GF-D8 (cell line): ENCODE data around the gene KCNK13.
"Not testable (repeated sequence)": the region's sequence is repeated elsewhere in the genome, so short reads cannot be mapped to it uniquely, and the experiment has no call there.

Experiments used
- DNase-seq: peaks from one replicate; lab custom pipeline; 2025; lab: John Stamatoyannopoulos, UW

Gene KCNK13

DNA sequence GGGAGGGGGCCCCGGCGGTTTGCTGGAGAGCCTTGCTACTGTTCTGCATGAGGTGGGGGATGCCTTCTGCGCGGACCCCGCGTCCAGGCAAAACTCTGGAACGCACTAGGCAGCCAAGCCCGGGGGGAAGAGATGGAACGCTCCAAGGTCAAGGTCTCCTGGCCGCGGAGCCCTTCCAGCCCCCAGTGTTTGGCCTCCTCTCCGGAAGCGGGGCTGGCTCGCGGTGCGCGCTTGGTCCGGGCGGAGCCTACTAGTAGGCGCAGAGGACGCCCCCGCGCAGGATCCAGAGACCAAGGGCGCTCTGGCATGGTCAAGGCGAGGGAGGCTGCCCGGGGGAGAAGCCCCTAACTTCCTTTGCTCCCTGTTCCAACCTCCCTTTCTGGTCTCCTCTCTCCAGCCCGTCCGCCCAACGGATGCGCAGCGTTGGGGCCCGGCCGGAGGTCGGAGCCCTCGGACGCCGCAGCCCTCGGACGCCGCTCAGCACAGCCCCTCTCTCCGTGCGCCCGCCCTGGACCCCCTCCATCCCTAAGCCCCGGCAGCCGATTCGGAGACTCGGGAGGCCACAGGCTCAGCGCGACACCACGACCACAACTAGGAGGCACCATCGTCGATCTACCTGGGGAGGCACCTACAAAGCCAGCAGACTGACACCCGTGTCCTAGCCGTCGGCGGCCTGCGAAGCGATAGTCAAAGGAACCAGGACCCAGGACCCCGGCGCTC is 669 bp upstream of the KCNK13 start:
- DNase-seq, result no peak

DNA sequence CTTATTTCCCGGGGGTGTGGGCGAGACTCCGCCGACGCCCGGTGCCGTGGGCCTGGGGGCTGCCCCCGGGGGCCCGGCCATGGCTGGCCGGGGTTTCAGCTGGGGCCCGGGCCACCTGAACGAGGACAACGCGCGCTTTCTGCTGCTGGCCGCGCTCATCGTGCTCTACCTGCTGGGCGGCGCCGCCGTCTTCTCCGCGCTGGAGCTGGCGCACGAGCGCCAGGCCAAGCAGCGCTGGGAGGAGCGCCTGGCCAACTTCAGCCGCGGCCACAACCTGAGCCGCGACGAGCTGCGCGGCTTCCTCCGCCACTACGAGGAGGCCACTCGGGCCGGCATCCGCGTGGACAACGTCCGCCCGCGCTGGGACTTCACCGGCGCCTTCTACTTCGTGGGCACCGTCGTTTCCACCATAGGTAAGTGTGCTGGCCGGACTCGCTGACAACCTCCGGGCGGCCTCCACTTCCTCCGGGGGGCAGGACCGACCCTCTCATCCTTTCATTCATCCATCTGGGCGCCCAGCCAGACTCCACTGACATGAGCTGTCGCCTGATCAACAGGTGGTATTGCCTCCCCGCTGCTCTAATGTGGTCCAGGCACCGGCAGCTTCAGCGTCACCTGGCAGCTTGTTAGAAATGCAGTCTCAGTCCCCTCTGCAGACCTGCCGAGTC is 467 bp downstream of the KCNK13 start:
- no peak for DNase-seq

DNA sequence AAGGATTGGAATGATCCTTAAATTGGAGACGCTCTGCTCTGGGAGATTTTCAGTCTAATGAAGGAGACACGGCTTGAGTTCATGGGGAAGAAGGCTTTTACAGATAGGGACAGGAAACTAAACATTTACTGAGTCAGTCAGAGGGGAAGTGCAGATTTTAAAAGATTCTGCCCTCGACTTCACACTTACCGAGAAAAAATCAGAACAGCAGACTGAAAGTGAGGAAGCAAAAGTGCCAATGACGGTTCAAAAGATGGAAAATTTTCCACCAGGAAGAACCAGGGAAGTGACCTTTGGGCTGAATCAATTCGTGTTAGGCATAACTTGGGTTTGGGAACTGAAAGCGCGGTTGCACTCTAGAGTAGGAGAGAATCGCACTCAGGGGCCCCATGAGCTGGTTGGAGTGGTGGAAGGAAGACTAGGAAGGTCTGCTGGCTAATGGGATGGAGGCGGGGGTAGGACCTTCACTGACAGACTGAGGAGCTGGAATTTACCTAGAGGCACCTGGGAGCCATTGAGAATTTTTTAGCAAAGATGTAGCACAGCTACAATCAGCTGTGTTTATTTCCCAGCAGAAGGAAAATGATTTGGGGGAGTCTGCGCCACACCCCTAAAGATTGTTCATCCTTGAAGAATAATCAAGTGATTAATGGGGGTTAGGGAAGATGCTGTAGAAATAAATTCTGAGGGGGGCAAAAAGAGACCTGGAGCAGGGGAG is 1.2 kb downstream of the KCNK13 start:
- no peak for DNase-seq

DNA sequence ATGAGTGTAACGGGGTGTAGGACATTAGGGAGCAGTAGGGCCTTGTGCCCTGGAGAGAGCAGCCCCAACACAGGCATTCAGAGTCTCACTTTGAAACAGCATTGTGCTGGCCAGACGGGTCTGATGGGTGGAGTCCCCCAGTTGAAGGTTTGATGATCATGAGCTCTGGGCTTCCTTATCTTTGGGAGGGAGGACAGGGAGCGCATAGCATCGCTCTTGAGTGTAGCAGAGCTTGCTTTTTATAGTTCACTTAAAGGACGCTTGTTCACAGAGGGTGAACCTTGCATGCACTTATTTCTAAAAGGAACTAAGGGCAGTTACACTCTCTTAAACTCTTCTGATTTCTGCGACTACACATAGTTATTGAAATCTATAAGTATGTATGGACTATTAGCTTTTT is 10.6 kb downstream of the KCNK13 start:
- DNase-seq, result no peak

DNA sequence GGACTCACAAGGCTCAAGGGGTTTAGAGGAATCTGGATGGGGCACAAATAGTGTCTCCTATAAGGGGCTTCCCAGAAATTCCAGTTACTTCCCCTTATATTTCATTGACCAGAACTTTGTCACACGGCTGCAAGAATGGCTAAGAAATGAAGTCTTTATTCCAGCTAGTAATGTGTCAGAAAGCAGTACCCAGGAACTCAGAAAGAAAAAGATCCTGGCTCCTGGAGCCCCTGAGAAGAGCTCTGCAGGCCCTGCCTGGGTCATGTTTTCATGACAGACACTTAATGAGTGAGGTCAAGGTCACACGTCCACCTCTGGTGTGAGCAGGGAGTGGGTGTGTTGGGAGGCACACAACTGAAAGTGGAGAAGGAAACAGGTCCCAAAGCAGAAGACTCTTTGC is 17.8 kb downstream of the KCNK13 start:
- DNase-seq, result no peak

DNA sequence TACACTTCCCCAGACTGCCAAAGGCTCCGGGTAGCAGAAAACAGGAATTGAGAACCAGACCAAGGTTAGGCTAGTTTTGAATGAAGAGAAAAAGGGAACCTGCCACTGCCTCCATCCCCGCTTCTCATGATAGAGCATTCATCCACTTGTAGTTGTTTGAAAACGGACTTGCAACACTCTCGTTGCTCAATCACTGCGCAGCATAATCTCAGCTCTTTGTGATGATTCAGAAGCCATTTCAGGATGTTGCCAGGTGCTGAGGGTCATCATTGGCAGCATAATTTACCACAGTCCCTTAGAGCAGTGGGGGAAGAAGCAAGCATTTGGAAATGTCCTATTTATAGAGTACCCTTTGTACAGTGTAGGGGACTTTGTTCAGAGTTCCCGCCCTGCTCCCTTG is 25.6 kb downstream of the KCNK13 start:
- DNase-seq, result peak; percentile 44

DNA sequence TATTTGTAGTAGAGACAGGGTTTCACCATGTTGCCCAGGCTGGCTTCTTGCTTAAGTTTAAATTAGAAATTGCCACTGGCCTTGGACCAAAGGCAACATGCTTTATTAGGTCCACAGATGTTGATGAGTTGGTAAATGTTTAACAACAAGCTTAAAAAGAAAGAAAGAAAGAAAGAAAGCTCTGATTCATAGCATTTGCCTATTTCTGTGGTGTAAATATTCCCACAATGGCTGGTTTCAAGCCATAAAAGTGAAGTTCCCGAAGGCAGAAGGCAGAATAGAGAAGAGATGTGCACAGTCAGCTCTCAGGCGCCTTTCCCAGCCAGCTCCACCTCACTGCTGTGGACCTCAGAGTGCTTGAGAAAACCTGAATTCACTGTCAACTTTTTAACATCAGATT is 26.4 kb downstream of the KCNK13 start:
- no peak for DNase-seq

DNA sequence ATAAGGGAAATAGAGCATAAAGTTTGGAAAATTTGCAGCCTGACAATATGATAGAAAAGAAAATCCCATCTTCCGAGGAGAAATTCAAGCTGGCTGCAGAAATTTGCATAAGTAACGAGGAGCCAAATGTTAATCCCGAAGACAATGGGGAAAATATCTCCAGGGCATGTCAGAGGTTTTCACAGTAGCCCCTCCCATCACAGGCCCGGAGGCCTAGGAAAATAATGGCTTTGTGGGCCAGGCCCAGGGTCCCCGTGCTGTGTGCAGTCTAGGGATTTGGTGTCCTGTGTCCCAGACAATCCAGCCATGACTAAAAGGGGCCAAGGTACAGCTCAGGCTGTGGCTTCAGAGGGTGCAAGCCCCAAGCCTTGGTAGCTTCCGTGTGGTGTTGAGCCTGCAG is 27.7 kb downstream of the KCNK13 start:
- not testable (repeated sequence) for DNase-seq

DNA sequence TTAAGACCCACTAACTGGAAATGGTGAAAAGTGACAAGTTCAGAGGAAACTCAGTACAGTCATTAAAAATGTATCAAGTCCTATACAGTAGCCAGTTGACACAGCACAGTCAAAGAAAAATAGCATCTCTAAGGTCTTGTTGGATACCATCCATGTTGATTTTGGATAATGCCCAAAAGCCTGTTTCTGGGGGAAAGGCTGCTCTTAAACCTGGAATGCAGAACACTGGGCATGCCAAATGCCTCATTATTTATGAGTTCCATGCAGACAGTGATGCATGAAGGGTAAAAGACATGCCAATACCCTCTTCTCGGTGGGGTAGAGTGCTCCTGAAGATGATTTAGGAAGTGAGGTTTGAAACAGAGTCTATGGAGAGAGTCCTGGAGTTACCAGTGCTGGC is 29.6 kb downstream of the KCNK13 start:
- DNase-seq, result no peak

DNA sequence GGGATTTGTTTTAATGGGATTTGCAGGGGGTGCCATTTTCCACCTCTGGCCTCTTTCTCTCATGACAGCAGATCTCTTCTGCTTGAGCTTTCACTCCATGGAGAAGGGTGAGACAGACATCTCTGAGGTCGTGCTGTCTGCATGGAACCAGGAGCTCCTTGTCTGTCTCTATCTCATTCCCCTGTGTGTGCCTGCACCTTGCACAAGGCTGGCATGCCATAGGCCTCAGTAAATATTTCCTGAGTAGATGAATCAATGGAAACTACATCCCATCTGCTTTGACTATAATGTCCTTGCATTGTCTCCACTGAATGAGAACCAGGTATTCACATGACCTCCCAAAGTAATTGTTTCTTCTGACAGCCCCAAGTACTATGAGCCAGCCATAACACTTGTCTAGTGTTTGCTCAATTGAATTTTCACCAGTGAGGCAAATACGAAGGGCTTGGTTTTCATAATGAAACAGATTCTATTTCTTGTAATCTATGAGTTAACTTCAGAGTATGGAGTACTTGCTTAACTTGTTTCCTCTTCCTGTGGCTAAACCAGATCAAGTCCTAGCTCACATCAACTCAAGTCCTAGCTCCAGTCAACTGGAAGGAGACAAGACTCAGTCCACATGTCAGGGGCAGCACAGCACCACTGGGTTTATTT is 32.3 kb downstream of the KCNK13 start:
- no peak for DNase-seq

DNA sequence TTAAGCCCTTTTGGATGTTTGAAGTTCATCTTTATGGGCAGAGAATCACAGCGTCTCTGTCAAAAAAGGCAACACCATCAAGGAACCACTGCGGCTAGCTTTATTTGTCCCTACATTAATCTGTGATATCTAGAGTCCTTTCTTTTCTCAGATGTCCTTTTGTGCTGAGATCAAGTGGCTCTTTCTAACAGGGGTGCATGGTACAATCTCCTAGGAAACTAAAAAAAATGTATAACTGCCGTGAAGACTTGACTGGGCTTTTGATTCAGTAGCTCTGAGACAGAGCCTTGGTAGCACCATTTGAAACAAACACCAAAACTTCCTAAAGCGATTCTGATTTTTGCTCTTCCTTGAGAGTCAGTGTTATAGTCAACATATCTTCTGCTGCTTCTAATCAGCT is 33.3 kb downstream of the KCNK13 start:
- DNase-seq, result no peak

DNA sequence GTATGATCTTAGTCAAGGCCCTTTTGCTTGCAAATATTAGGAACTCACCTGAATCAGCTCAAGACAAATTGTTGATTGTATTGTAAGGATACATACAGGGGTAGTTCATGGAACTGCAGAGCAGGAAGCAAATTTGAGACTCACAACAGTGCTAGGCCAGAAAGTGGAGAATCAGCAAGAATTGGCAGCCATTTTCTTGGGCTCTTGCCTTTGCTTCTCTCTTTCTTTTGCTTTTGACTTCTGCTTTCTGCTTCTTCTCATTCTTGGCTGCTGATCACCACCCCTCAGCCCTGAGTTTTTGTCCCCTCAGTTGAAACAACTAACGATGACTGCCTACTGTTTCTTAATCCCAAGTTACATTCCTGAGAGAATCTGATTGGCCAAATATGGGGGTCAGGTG is 34.8 kb downstream of the KCNK13 start:
- no peak for DNase-seq

DNA sequence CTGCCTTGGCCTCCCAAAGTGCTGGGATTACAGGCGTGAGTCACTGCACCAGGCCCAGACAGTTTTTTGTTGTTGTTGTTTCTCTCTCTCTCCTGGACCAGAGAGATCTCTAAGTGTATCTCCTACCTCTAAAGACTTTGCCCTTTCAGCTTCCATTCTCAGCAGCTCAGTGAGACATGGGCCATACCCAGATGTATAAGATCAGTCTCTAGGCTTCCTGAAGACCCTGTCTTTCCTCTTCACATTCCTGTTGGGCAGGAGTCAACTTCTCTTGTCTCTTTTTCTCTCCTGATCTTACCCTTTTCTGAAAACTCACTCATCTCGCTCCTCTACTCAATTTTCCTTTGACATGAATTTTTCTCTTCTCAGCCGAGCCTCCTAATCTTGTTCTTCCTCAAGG is 42.0 kb downstream of the KCNK13 start:
- DNase-seq, result no peak

DNA sequence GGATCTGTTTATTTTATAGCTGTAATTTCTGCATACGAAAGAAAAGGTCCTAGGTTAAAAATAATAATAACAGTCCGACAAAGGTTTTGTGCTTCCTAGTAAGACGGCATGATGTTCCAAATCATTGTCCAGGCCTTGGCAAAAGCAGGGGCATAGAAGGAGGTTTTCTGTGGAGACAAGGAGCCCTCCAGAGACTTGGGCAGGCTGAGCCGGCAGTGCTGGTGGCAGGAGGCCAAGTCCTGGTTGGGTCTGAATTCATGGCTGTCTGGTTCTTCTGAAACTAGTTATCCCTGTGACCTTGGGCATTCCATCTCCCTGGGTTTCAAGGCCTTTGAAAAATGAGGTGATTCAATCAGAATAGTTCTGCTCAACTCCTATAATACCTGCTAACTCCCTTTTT is 44.0 kb downstream of the KCNK13 start:
- DNase-seq, result no peak

DNA sequence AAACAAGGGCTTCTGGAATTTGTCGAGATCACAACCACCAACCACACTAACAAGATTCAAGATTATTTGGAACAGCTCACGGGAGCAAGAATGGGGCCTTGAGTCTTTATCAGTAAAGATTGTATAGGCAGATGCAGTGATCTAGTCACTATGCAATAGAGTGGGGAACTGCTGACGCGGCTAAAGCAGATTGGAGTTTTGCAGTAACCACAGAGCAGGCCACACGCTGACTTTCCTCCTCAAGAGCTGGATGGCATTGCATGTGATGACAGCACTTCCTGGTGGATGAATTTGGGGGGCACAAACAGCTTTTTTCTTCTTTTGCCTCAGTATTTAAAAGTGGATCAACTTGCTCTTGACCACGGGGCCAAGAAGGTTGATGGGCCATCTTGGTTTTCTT is 46.0 kb downstream of the KCNK13 start:
- no peak for DNase-seq

DNA sequence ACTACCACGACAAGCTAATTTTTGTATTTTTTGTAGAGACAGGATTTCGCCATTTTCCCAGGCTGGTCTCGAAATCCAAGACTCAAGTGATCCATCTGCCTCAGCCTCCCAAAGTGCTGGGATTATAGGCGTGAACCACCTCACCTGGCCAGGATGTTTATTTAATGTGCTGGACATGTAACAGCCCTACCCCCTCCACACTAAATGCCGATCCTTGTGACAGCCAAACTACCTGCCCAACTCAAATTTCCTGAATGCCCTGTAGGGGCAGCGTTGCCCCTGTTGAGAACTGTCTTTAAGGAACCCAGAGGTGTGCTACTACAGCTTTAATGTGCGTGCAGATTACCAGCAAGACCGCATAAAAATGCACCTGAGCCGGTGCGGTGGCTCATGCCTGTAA is 48.1 kb downstream of the KCNK13 start:
- DNase-seq, result no peak

DNA sequence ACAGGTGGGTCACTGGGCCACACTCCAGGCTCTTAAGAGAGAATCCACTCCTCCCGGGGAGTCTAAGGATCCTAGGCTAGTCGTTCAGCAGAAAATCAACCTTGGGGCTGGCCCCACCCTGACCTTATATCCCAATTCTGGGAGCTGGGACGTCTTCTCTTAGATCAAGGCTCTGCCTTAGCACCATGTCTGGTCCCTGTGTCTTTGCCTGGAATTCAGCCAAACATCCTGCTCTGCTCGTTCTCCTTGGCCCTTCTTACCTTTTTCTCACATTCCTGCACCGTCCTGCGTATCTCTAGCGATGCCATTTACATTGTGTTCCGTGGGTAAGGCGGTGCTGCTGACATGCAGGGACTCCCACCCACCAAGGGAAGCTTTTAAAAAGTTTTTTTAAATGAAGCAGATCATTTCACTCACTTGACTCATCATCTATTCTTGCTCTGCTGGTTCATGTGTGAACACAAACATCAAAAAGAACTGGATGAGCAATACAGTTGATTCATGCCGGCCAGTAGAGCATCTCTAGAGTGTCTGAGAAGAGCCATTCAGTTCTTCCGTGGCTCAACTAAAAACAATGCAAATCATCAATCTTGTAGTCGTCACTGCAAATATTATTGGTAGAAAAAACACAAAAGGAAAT is 50.2 kb downstream of the KCNK13 start:
- DNase-seq, result no peak

DNA sequence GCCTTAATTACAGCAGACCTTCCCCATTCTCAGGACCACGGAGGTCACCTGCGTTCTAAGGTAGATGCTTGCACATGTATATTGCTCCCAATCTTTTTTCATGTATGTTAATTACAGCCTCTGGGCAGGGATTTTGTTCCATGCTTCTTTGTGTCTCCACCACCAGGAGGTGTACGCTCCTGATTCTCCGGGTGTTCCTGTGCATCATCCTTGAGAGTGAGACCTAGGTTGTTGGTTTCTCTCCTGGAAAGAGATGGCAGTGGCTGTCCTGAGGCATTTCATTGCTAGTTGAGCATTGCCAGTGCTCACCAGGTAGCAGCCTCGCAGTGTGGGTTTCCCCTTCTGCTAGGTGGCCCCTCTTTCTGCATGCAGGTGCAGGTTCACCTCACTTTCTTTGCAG is 52.8 kb downstream of the KCNK13 start:
- DNase-seq, result no peak

DNA sequence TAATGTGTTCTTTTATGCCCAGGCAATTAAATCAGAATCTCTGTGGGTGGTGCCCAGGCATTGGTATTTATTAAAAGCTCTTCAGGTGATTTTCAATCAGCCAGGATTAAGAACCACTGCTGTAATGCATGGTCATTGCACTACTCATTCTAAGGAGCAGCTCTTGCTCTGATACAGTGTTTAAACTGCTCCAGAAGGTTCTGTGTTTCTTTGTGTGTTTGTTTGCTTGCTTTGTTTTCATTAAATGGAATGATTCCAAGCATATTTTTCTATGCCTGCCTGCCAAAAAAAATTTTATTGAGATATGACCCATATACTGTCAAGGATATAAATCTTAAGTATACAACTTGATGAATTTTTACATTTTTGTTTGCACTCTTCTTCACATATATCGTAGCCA is 54.0 kb downstream of the KCNK13 start:
- no peak for DNase-seq

DNA sequence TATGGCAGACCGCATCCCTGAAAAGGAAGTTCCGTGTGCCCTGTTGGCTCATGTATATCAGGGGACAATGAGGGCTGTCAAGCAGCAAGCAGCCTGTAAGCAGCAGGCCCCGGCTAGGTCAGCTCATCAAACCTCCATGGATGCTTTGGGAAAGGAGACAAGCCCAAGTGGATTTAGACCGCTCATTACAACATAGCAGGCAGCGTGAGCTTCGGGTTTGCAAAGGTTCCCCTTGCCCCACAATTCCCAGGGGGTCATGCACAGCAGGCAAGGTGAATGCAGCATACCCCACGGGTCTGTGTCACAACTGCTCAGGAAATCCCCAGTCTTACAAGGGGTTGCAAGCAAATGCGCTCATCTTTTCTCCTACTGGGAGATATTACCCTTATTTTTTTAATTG is 54.6 kb downstream of the KCNK13 start:
- no peak for DNase-seq

DNA sequence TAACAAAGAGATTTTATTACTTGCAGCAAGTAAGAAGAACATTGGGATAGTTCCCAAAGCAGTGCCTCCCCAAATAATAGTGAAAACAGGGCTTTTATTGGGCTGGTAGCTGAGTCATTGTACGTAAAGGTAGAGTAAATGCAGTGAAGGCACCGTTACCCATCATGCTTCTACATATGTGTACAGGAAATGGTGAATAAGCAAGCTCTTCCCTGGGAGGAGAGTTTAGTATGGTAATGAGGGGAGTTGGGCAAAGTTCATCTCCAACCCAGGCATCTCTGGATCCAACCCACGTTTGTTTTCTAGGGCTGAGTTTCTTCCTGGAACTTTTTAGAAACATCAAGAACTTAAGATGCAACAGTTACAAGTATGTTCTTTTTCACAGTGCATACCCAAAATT is 56.2 kb downstream of the KCNK13 start:
- no peak for DNase-seq

DNA sequence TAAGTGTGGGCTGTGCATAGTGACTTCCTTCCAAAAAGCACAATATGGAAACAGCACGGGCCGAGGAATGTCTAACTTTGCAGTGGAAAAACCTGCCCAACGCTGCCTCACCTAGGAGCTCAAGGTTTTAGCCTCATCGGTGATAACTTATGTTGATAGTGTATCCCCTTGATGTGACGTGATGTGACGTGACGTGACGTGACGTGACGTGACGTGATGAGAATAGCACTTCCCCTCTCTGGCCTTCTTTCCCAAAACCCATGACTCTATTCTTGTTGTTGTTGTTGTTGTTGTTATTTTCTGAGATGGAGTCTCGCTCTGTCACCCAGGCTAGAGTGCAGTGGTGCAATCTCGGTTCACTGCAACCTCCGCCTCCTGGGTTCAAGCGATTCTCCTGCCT is 64.5 kb downstream of the KCNK13 start:
- no peak for DNase-seq
